COLO668 (cell line): ENCODE results near the gene MRPS18B.
"Not testable (repeated sequence)": the region's sequence is repeated elsewhere in the genome, so short reads cannot be mapped to it uniquely, and the experiment has no call there.

Experiments used
- DNase-seq: peaks from one replicate; lab custom pipeline; 2025; ENCODE audit not compliant: unreplicated experiment; lab: John Stamatoyannopoulos, UW

Gene MRPS18B

GRCh38 chr6:30635834-30636233 lies 18.2 kb downstream of the MRPS18B start:
- DNase-seq, result no peak

- DNase-seq, result no peak
These were observed 22.8 kb downstream of the MRPS18B start for GRCh38 chr6:30640481-30640880.

- DNase-seq, result no peak
These were observed 23.4 kb downstream of the MRPS18B start for GRCh38 chr6:30641048-30641447.

- no peak for DNase-seq
These were observed 26.0 kb downstream of the MRPS18B start for GRCh38 chr6:30643656-30644055.

- DNase-seq, result no peak
These were observed 27.1 kb downstream of the MRPS18B start for GRCh38 chr6:30644769-30645168.

- DNase-seq, result no peak
These were observed 28.3 kb downstream of the MRPS18B start for GRCh38 chr6:30645989-30646388.

- DNase-seq, result peak; percentile 91
These were observed 29.0 kb downstream of the MRPS18B start, which contains the start of gene C6orf136 for GRCh38 chr6:30646450-30647241. C6orf136 (plus strand) TSS chr6:30647133; CDS start chr6:30647232, 99 bp downstream.

GRCh38 chr6:30647242-30648116 lies 29.8 kb downstream of the MRPS18B start:
- DNase-seq, result peak; percentile 77

- no peak for DNase-seq
These were observed 33.5 kb downstream of the MRPS18B start for GRCh38 chr6:30651143-30651542.

- DNase-seq, result no peak
These were observed 37.4 kb downstream of the MRPS18B start for GRCh38 chr6:30654798-30655742.

GRCh38 chr6:30655743-30656094 lies 38.1 kb downstream of the MRPS18B start:
- no peak for DNase-seq

GRCh38 chr6:30656513-30656912 lies 38.9 kb downstream of the MRPS18B start:
- DNase-seq, result no peak

- DNase-seq, result no peak
These were observed 39.8 kb downstream of the MRPS18B start for GRCh38 chr6:30657454-30657853.

GRCh38 chr6:30657922-30658321 lies 40.3 kb downstream of the MRPS18B start:
- not testable (repeated sequence) for DNase-seq

GRCh38 chr6:30664994-30665767 lies 47.5 kb downstream of the MRPS18B start:
- no peak for DNase-seq

GRCh38 chr6:30666300-30666699 lies 48.7 kb downstream of the MRPS18B start:
- DNase-seq, result not testable (repeated sequence)

- DNase-seq, result no peak
These were observed 53.3 kb downstream of the MRPS18B start for GRCh38 chr6:30670760-30671527.

GRCh38 chr6:30672445-30673253 lies 55.0 kb downstream of the MRPS18B start, which contains the start of gene DHX16:
DHX16 (minus strand) TSS chr6:30673006; CDS start chr6:30672841, 165 bp downstream.
- peak; percentile 89 for DNase-seq
